Mesenchymal stem cell (in vitro differentiated cells and primary cell): ENCODE measurements around the gene G6PC1.

Source experiments
- DNase-seq: peaks from one replicate; pipeline ENCODE4 v3.0.0-alpha.2; 2013
- H2AFZ ChIP-seq: one replicate; pipeline ENCODE4 v1.6.1; 2013; ENCODE audit warnings: low read depth, mild to moderate bottlenecking, control low read depth, inconsistent platforms, low read length, moderate library complexity
- H2AK5ac ChIP-seq: 2 replicates; pipeline ENCODE4 v1.6.1; 2013; ENCODE audit warnings: low read length, moderate library complexity, mild to moderate bottlenecking, inconsistent platforms; ENCODE audit not compliant: severe bottlenecking
- H2BK120ac ChIP-seq: one replicate; pipeline ENCODE4 v1.6.1; 2013; ENCODE audit warnings: low read depth, mild to moderate bottlenecking, inconsistent platforms, low read length, moderate library complexity
- H2BK12ac ChIP-seq, 2 experiments: one replicate each; pipeline ENCODE4 v1.6.1; 2013; ENCODE audit warnings: inconsistent platforms in 2 of 2, low read length in 2 of 2, mild to moderate bottlenecking in 2 of 2, moderate library complexity in 2 of 2, control low read depth in 1 of 2
- H2BK15ac ChIP-seq: one replicate; pipeline ENCODE4 v1.6.1; 2013; ENCODE audit warnings: mild to moderate bottlenecking, low read depth, inconsistent platforms; ENCODE audit not compliant: poor library complexity, severe bottlenecking
- H2BK5ac ChIP-seq: 2 replicates; pipeline ENCODE4 v1.6.1; 2013; ENCODE audit warnings: low read depth, mild to moderate bottlenecking, low read length, control low read depth, inconsistent platforms; ENCODE audit not compliant: poor library complexity, severe bottlenecking
- H3K14ac ChIP-seq, 2 experiments: one replicate each; pipeline ENCODE4 v1.6.1; 2013; ENCODE audit warnings: inconsistent platforms in 2 of 2, low read length in 2 of 2, control low read depth in 1 of 2, mild to moderate bottlenecking in 1 of 2, moderate library complexity in 1 of 2
- H3K18ac ChIP-seq, 2 experiments: one replicate each; pipeline ENCODE4 v1.6.1; 2013; ENCODE audit warnings: inconsistent platforms in 2 of 2, low read length in 2 of 2, control low read depth in 1 of 2, low read depth in 1 of 2, mild to moderate bottlenecking in 1 of 2
- H3K23ac ChIP-seq, 2 experiments: one replicate each; pipeline ENCODE4 v1.6.1; 2013; ENCODE audit warnings: inconsistent platforms in 2 of 2, low read length in 2 of 2, mild to moderate bottlenecking in 2 of 2, moderate library complexity in 2 of 2, control low read depth in 1 of 2
- H3K27ac ChIP-seq: 2 replicates; pipeline ENCODE4 v1.5.1; 2013; ENCODE audit warnings: mild to moderate bottlenecking, moderate library complexity, low read length, control low read depth, inconsistent platforms; ENCODE audit not compliant: poor library complexity, severe bottlenecking
- H3K27me3 ChIP-seq, 2 experiments: 2 replicates each; pipeline versions ENCODE4 v1.6.1 to v1.7.0; 2013; ENCODE audit warnings: low read length in 2 of 2, mild to moderate bottlenecking in 2 of 2, moderate library complexity in 2 of 2, control low read depth in 1 of 2, inconsistent platforms in 1 of 2; ENCODE audit not compliant: control insufficient read depth in 1 of 2, insufficient read depth in 1 of 2
- H3K36me3 ChIP-seq, 2 experiments: 2 replicates each; pipeline versions ENCODE4 v1.6.1 to v1.7.0; 2013; ENCODE audit warnings: low read length in 2 of 2, control low read depth in 1 of 2, inconsistent platforms in 1 of 2, low read depth in 1 of 2, mild to moderate bottlenecking in 1 of 2; ENCODE audit not compliant: insufficient read depth in 2 of 2, control insufficient read depth in 1 of 2
- H3K4ac ChIP-seq, 2 experiments: one replicate each; pipeline ENCODE4 v1.6.1; 2013; ENCODE audit warnings: inconsistent platforms in 2 of 2, low read length in 2 of 2, mild to moderate bottlenecking in 2 of 2, moderate library complexity in 2 of 2, control low read depth in 1 of 2, low read depth in 1 of 2
- H3K4me1 ChIP-seq: 2 replicates; pipeline ENCODE4 v1.6.1; 2013; ENCODE audit warnings: low read depth, low read length, control low read depth; ENCODE audit not compliant: control insufficient read depth, insufficient read depth
- H3K4me2 ChIP-seq: 2 replicates; pipeline ENCODE4 v1.6.1; 2013; ENCODE audit warnings: low read length, mild to moderate bottlenecking, inconsistent platforms; ENCODE audit not compliant: poor library complexity, severe bottlenecking
- H3K4me3 ChIP-seq, 2 experiments: 2 replicates each; pipeline versions ENCODE4 v1.5.1 to v1.7.0; 2013; ENCODE audit warnings: low read length in 2 of 2, mild to moderate bottlenecking in 2 of 2, control low read depth in 1 of 2, low read depth in 1 of 2; ENCODE audit not compliant: insufficient read depth in 1 of 2
- H3K79me1 ChIP-seq: replicated peaks from 2 replicates; pipeline ENCODE4 v1.6.1; 2013; ENCODE audit warnings: mild to moderate bottlenecking, control low read depth, low read length, inconsistent platforms; ENCODE audit not compliant: poor library complexity, severe bottlenecking
- H3K9ac ChIP-seq: 2 replicates; pipeline ENCODE4 v1.7.0; 2013; ENCODE audit warnings: mild to moderate bottlenecking, low read length, moderate library complexity
- H3K9me3 ChIP-seq: 2 replicates; pipeline ENCODE4 v1.7.0; 2013; ENCODE audit warnings: mild to moderate bottlenecking, low read length; ENCODE audit not compliant: control insufficient read depth
- H4K8ac ChIP-seq: one replicate; pipeline ENCODE4 v1.6.1; 2013; ENCODE audit warnings: inconsistent platforms, mild to moderate bottlenecking, low read length, moderate library complexity
- H4K91ac ChIP-seq: one replicate; pipeline ENCODE4 v1.6.1; 2013; ENCODE audit warnings: mild to moderate bottlenecking, low read length, inconsistent platforms
- WGBS: methylation state at CpG from one replicate; pipeline ENCODE4 v1.1.7; 2013; ENCODE audit warnings: mixed read lengths; 5-methylcytosine and 5-hydroxymethylcytosine counted together

G6PC1 gene

DNA sequence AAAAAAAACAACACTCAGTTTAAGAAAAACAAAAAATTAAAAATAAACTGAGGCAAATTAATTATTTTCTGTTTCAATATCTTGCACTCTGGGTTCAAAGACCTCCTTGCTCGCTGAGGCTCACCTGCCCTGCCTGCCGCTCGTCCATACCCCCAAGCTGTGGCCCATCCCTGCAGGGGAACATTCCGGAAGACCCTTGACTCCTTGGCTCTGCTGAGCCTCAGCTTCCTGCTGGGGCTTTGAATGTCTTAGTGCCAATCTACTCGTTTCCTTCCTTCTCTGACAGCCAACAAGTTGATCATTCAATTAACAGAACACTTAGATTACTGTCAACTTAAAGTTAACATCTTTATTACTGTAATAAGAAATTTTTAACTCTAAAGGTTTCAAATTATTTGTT lies 24.3 kb downstream of the G6PC1 start:
- Histone ChIP-seq H3K27ac (no peak overlapping the region), H3K23ac (no peak overlapping the region), H4K8ac (no peak overlapping the region), H3K4me2 (no peak overlapping the region), H3K27me3 (peaks cover 4 to 22% of the 10 kb centered on the region in 2 experiments), H3K14ac (no peak overlapping the region), H3K4me1 (peaks cover 2% of the 10 kb centered on the region), H2BK12ac (no peak overlapping the region), H3K9me3 (no peaks in the 10 kb centered on the region), H3K4me3 (no peak overlapping the region), H2BK120ac (no peak overlapping the region), H3K36me3 (no peaks in the 10 kb centered on the region), H2BK5ac (no peak overlapping the region), H3K4ac (no peak overlapping the region), H4K91ac (no peak overlapping the region), H3K9ac (no peak overlapping the region), H2AFZ (no peak overlapping the region), H3K18ac (no peak overlapping the region), H3K79me1 (no peaks in the 10 kb centered on the region), H2BK15ac (no peak overlapping the region), H2AK5ac (no peak overlapping the region)
- WGBS: 44% methylated on average over 4 of the region's 5 CpGs
- no peak for DNase-seq

DNA sequence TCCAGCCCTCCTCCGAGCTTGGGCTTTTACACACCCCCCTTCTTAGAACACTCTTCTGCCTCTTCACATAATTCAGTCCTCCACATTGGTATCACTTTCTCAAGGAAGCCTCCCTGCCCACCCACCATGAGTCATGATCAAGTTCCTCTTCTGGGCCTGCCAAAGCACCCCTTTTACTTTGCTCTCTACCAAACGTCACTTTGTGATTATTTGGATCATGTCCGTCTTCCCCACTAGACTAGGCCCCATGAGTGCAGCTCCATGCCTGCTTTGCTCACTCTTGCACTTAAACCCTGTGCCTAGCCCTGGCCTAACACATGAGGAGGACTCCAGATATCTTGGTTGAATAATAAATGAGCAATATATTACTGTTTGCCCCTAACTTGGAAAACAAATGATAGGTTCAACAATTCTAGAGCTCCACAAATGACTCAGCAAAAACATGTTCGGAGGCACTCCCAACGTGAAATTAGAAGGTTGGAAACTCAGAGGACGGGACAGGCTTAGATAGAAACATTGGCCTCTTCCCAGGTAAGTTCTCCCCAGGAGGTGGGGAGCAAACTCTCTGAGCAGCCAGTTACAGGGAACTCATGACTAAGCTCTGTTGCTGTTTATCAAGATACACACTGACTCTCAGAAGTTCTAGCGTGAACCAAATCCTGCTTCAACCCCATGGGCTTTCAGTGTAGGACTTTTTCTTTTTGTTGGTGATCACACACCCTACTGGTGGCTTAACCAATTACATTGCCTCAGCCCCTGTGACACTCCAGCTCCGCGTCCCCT lies 28.3 kb downstream of the G6PC1 start:
- Histone ChIP-seq H3K27me3 (peaks cover 5% of the 10 kb centered on the region in 2 experiments), H3K23ac (no peak overlapping the region), H2AFZ (peak overlapping the region; percentile 78), H2BK5ac (no peak overlapping the region), H3K79me1 (no peaks in the 10 kb centered on the region), H3K9ac (peak overlapping the region; percentile 77), H3K27ac (no peak overlapping the region), H3K14ac (no peak overlapping the region), H4K91ac (no peak overlapping the region), H3K4me2 (no peak overlapping the region), H3K36me3 (no peaks in the 10 kb centered on the region), H2AK5ac (no peak overlapping the region), H2BK120ac (no peak overlapping the region), H3K4me1 (peaks cover 2% of the 10 kb centered on the region), H3K4ac (no peak overlapping the region), H4K8ac (peak overlapping the region; percentile 62), H2BK12ac (peak overlapping the region in 1 of 2 experiments; percentile 24), H3K9me3 (no peaks in the 10 kb centered on the region), H3K4me3 (peak overlapping the region in 1 of 2 experiments; percentile 17), H2BK15ac (no peak overlapping the region), H3K18ac (peak overlapping the region in 1 of 2 experiments; percentile 30)
- peak; percentile 79 for DNase-seq
- WGBS: 69% methylated on average over 7 of the region's 9 CpGs

DNA sequence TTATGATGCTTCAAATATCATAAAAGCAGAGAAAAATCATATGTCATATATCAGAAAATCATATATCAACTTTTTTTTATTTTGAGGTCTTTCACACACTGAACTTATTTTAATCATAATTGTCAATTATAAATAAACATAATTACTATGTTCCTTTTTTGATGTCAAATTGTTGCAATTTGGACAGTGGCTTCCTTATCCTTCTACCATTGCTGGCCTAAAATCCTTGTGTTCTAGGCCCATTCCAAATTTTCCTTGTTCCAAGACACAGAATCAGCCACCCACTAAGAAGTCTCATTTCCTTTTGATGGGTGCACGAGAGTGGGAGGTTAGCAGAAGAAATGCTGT lies 28.9 kb downstream of the G6PC1 start:
- Histone ChIP-seq H3K18ac (no peak overlapping the region), H2BK120ac (no peak overlapping the region), H3K27me3 (peaks cover 7 to 8% of the 10 kb centered on the region in 2 experiments), H3K14ac (no peak overlapping the region), H3K36me3 (no peaks in the 10 kb centered on the region), H3K4ac (no peak overlapping the region), H3K9ac (peak overlapping the region; percentile 77), H4K91ac (no peak overlapping the region), H2BK12ac (no peak overlapping the region), H2AFZ (no peak overlapping the region), H2BK15ac (no peak overlapping the region), H4K8ac (no peak overlapping the region), H3K9me3 (no peaks in the 10 kb centered on the region), H3K79me1 (no peaks in the 10 kb centered on the region), H3K4me3 (no peak overlapping the region), H3K4me1 (peaks cover 2% of the 10 kb centered on the region), H3K4me2 (no peak overlapping the region), H3K23ac (no peak overlapping the region), H2BK5ac (no peak overlapping the region), H2AK5ac (no peak overlapping the region), H3K27ac (no peak overlapping the region)
- WGBS: no CpG with 5 or more reads among the region's 1 CpG
- no peak for DNase-seq

GRCh38 chr17:42937712-42938596 lies 37.4 kb downstream of the G6PC1 start:
- H4K8ac ChIP-seq: no peak overlapping the region
- H3K4ac ChIP-seq: no peak overlapping the region
- H4K91ac ChIP-seq: no peak overlapping the region
- no peak overlapping the region for H2AFZ ChIP-seq
- no peaks in the 10 kb centered on the region for H3K79me1 ChIP-seq
- H2BK120ac ChIP-seq: no peak overlapping the region
- H2BK12ac ChIP-seq: no peak overlapping the region
- no peak overlapping the region for H3K27ac ChIP-seq
- peaks cover 8 to 11% of the 10 kb centered on the region in 2 experiments for H3K27me3 ChIP-seq
- DNase-seq: peak; percentile 69
- 38% methylated on average over 7 of the region's 9 CpGs for WGBS
- no peak overlapping the region for H3K18ac ChIP-seq
- H3K4me3 ChIP-seq: no peak overlapping the region
- no peak overlapping the region for H3K4me2 ChIP-seq
- no peaks in the 10 kb centered on the region for H3K9me3 ChIP-seq
- peak overlapping the region; percentile 10 for H3K9ac ChIP-seq
- no peak overlapping the region for H2BK15ac ChIP-seq
- H2BK5ac ChIP-seq: no peak overlapping the region
- H2AK5ac ChIP-seq: no peak overlapping the region
- no peak overlapping the region for H3K14ac ChIP-seq
- no peaks in the 10 kb centered on the region for H3K4me1 ChIP-seq
- H3K36me3 ChIP-seq: no peaks in the 10 kb centered on the region
- H3K23ac ChIP-seq: no peak overlapping the region
